ENCODE data around the gene ATMIN. TPM values are rescaled to one million over a fixed set of nuclear protein-coding genes. Genes with fewer than 3 reads are reported as not detected.

ATMIN gene
- total RNA-seq, 1 experiment from 2014 or later: 46.7 TPM

- Histone ChIP-seq H2AFZ (ENCODE audit: low read depth, low read length, poor library complexity, severe bottlenecking) (no peak overlapping the region), H3K36me3 (ENCODE audit: control insufficient read depth in 1 of 2, insufficient read depth in 2 of 2, low read length in 2 of 2) (peaks cover 40% of the 10 kb centered on the region in 2 experiments; a peak in 3 of 4 replicates), H3K79me2 (ENCODE audit: insufficient read depth, low read length) (peaks cover 46% of the 10 kb centered on the region), H4K20me1 (ENCODE audit: insufficient read depth) (no peaks in the 10 kb centered on the region), H3K9ac (ENCODE audit: low read length) (no peak overlapping the region), H3K9me3 (ENCODE audit: control insufficient read depth in 1 of 2, insufficient read depth in 1 of 2, low read depth in 1 of 2, low read length in 2 of 2) (no peaks in the 10 kb centered on the region), H3K4me3 (replicated peaks in 1 of 2; ENCODE audit: low read depth in 1 of 2, low read length in 2 of 2) (no peak overlapping the region), H3K27ac (ENCODE audit: low read depth, low read length) (no peak overlapping the region), H3K4me2 (ENCODE audit: low read length) (no peak overlapping the region), H3K4me1 (ENCODE audit: control insufficient read depth in 1 of 2, insufficient read depth in 2 of 2, low read length in 2 of 2) (peaks cover 5 to 9% of the 10 kb centered on the region in 2 experiments; a peak in 3 of 4 replicates), H3K9me2 (ENCODE audit: insufficient read depth) (no peaks in the 10 kb centered on the region), H3K27me3 (ENCODE audit: insufficient read depth, low read length) (no peaks in the 10 kb centered on the region)
- DNase-seq (ENCODE audit: low read depth, low spot score) (no peak), ATAC-seq (no peak)
- ChIA-PET CTCF (no interaction called here), RAD21 (ENCODE audit: low non-redundant PET in 1 of 2, low total read pairs in 2 of 2, uncharacterized antibody in 2 of 2, unreplicated experiment in 2 of 2) (no interaction called here), POLR2A (no interaction called here)
- TF ChIP-seq REST (IDR thresholded peaks at IDR 0.05; ENCODE audit: low read depth): no peak
- TF ChIP-seq ZBTB33 (IDR thresholded peaks at IDR 0.05; ENCODE audit: extremely low read depth, insufficient replicate concordance, low read length): no peak
- no peak for TF ChIP-seq MAX (IDR thresholded peaks at IDR 0.05)
- TF ChIP-seq EGR1 (IDR thresholded peaks at IDR 0.05; ENCODE audit: low read depth): no peak
- TF ChIP-seq JUND (IDR thresholded peaks at IDR 0.05): no peak
- TF ChIP-seq TCF7L2 (IDR thresholded peaks at IDR 0.05; ENCODE audit: borderline replicate concordance, extremely low read depth, insufficient read depth, insufficient read length): no peak
- no peak for TF ChIP-seq FOSL1 (IDR thresholded peaks at IDR 0.05; ENCODE audit: low read depth)
- no peak for TF ChIP-seq CEBPB (IDR thresholded peaks at IDR 0.05; ENCODE audit: low read depth)
- no peak for TF ChIP-seq ZFX (IDR thresholded peaks at IDR 0.05)
- no peak for TF ChIP-seq POLR2AphosphoS5 (IDR thresholded peaks at IDR 0.05; ENCODE audit: low read depth, low read length)
- no peak for TF ChIP-seq SRF (IDR thresholded peaks at IDR 0.05; ENCODE audit: low read depth)
- no peak for TF ChIP-seq SIN3A (IDR thresholded peaks at IDR 0.05; ENCODE audit: low read depth)
- TF ChIP-seq EZH2 (IDR thresholded peaks at IDR 0.05): no peak
- no peak for TF ChIP-seq RAD21 (IDR thresholded peaks at IDR 0.05; ENCODE audit: low read depth)
- intact Hi-C loops (cut with micrococcal nuclease): loop anchor here (1.0 kb wide), 1 partner anchor 100 kb away; no protein-coding TSS in a partner anchor
- no TSS peak for BruUV-seq (replicated peaks)
Observed at GRCh38 chr16:81040842-81041241, 5.2 kb downstream of the ATMIN start.

All from HCT116 (cell line).